Right lobe of liver (tissue), 4 donors: ENCODE measurements around the gene EPHB3.

Experiments used
- POLR2A ChIP-seq: fragments of 450-650 bp; IDR thresholded peaks from one replicate; pipeline ENCODE4 v1.6.1; 2017; ENCODE audit warnings: antibody characterized with exemption, mild to moderate bottlenecking
- TF ChIP-seq, protein P1 (sequence below), 4 donors: fragments of 200-600 bp in 3 of 4; fragments of 450-650 bp in 1 of 4; IDR thresholded peaks; one replicate each; pipeline versions ENCODE4 v1.5.1 to v1.8.0; 2016 to 2022; ENCODE audit warnings: antibody characterized with exemption in 4 of 4, mild to moderate bottlenecking in 2 of 4
- donor health status: DM: no; HTN: no; CAD: no.
- donor health status: DM: no; HTN: no; CAD: no.
- donor health status: DM: no; HTN: yes; CAD: no.

DNA sequence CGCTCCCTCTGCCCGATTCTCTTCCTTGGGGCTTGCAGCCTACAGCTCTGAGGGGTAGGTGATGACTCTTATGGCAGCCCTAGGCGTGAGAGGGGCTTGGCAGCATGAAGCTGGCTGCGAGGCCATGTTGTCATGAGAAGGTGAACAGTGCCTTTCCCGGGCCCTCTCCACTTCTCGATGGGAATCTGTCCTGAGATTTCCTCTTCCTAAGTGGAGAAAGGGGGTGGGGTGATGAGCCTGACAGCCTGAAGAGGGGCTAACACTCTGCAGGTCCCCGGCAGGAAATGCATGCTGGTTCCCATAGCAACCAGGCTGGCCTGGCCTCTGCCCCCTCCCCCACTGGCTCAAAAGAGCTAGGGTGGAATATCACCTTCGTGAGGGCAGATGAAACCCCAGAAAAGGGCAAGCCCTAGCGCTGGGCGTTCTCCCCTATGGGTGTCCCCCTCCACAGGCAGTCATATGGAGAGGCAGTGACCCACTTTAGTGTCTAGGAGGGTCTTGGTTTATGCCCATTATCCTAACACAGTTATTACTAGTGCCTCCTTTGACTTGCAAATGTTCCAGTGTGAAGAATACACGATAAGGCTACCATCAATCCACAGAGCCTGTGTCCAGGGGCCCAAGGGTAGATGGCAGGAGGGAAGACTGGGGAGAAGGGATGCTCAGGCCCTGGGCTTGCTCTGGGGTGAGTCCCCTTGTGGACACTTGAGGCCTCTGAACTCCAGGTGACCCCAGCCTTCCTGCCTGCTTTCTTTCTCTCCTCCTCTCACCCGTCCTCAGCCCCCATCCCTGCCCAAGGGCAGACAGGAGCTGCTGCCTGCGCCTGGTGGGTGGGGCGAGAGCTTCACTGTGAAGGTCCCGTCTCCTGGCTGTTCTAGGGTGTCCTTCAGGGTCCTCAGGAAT is 13.2 kb downstream of the EPHB3 start:
- TF ChIP-seq, protein P1, sequence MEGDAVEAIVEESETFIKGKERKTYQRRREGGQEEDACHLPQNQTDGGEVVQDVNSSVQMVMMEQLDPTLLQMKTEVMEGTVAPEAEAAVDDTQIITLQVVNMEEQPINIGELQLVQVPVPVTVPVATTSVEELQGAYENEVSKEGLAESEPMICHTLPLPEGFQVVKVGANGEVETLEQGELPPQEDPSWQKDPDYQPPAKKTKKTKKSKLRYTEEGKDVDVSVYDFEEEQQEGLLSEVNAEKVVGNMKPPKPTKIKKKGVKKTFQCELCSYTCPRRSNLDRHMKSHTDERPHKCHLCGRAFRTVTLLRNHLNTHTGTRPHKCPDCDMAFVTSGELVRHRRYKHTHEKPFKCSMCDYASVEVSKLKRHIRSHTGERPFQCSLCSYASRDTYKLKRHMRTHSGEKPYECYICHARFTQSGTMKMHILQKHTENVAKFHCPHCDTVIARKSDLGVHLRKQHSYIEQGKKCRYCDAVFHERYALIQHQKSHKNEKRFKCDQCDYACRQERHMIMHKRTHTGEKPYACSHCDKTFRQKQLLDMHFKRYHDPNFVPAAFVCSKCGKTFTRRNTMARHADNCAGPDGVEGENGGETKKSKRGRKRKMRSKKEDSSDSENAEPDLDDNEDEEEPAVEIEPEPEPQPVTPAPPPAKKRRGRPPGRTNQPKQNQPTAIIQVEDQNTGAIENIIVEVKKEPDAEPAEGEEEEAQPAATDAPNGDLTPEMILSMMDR (IDR thresholded peaks at IDR 0.05): no peak
- no peak for TF ChIP-seq POLR2A
